Urothelium cell line (cell line): ENCODE results near the gene ANKLE1.
A peak's percentile ranks its signal among the peaks of the same experiment; 100 is the strongest.

Experiments used
- DNase-seq: peaks from one replicate; pipeline ENCODE4 v3.0.0; 2011; ENCODE audit warnings: low spot score, mixed read lengths
- FAIRE-seq: peaks from 2 replicates; lab custom pipeline; 2011; peaks lifted over from hg19 to GRCh38; lab: Jason Lieb, UNC

ANKLE1 gene

DNA sequence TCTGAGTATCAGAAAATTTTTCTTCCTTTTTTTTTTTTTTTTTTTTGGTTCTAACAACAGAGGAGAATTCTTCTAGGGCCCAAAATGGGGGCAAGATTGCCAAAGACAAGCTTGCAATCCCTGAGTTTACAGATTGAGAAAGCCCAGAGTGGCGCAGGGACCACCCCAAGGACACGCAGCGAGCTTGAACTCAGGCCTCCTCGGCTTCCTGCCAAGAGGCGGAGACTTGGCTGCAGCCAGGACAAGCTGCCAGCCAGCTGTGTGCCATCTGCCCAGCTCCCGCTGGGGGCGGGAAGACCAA lies 23.5 kb downstream of the ANKLE1 start:
- FAIRE-seq: peak; percentile 59
- no peak for DNase-seq

DNA sequence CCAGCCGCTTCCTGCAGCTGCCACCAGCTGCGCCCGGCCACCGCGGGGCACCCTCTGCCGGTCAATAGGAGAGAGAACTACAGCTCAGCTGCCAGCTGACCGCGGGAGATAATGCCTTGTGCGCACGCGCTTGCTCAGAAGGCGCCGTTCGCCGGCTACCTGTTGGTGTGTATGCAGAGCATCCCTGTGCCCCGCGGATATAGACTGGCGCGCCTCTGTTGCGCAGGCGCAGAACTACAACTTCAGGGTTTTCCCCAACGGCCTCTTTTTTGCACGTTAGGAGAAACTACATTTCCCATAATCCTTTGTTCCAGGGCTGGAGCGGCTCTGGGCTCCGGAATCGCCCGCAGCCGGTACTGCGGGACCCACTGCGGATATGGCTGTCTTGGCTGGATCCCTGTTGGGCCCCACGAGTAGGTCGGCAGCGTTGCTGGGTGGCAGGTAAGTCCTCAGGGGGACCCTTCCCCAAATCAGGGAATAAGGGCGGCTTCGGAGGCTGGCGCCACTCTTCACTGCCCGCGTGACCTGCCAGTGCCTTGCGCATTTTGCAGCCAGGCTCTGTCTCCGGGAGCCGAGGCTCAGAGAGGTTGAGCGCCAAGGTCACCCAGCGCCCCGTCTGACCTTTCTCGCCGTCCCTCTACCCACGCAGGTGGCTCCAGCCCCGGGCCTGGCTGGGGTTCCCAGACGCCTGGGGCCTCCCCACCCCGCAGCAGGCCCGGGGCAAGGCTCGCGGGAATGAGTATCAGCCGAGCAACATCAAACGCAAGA lies 24.0 kb downstream of the ANKLE1 start, which contains the start of gene MRPL34:
MRPL34 (plus strand) TSS at position 356 of the 768 bp plus-strand sequence; CDS start at position 377, 21 bp downstream.
- FAIRE-seq: no peak

DNA sequence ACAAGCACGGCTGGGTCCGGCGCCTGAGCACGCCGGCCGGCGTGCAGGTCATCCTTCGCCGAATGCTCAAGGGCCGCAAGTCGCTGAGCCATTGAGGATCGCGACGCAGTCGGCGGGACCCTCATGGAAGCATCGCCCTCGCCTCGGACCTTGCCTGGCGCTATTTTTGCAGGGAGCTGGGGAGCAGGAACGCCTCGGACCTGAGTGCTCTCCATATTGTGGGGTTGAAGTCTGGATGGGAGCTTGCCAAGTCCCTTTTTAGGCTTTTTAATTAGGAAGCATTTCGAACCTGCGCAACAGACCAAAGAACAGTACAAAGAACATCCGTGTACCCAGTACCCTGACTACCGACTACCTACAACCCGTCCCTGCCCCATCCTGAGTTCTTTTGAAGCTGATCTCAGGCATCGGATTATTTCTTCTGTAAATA lies 24.6 kb downstream of the ANKLE1 start:
- FAIRE-seq: no peak
- DNase-seq: no peak

More for the DNA sequence above, 24.0 kb downstream of the ANKLE1 start, which contains the start of gene MRPL34:
- DNase-seq: peak; percentile 88

DNA sequence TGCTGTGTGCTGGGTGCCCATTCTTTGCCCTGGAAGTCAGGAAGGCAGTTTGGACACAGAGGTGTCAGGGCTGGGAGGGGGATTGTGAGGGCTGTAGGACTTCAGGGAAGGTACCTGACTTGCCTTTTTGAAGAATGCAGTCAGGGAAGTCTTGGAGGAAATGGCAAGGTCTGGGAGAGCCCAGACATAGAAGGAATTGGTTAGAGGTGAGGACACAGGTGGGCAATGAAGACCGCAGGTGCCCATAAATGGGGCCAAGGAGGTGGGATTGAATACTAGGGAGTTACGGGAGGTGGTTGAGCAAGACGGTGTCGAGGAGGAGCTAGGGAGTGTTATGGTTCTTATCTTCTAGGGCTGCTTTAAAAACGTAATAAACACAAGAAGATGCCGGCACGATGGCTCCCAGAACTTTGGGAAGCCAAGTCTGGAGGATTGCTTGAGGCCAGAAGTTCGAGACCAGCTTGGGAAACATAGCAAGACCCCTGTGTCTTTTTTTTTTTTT lies 26.2 kb downstream of the ANKLE1 start:
- DNase-seq (no peak), FAIRE-seq (no peak)

DNA sequence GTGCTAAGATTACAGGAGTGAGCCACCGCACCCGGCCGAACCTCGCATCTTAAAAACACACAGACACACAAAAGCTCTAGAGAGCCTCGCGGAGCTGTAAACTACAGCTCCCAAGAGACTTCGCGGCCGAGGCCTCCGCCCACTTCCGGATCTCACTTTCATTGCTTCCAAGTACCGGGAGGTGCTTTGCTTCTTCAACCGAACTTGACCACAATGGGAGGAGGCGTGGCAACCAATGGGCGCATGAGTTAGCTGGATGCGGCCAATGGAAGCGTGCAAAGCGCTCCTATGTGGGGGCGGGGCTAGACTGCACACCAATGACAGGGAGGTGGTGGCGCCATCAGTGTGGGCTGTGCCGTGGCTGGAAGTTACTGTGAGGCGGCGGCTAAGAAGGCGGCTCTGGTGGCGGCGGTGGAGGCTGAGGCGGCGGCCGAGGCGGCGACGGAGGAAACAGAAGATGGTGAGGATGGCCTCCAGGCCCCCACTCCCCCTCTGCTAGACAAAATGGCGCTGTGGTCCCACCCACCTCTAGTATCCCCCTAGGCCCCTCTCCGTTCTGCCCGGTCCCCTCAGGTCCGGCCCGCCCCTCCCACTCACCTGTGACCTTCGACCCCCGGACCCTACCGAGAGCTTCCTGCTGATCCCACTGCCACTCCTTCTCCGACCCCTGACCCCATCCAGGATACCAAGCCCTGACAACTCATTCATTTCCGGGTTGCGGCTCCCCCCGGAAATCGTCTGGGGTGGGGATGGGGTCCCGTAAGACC lies 27.7 kb downstream of the ANKLE1 start, which contains the start of gene DDA1:
DDA1 (plus strand) TSS at position 366 of the 767 bp plus-strand sequence; CDS start at position 458, 92 bp downstream.
- peak; percentile 85 for FAIRE-seq
- DNase-seq: peak; percentile 91

DNA sequence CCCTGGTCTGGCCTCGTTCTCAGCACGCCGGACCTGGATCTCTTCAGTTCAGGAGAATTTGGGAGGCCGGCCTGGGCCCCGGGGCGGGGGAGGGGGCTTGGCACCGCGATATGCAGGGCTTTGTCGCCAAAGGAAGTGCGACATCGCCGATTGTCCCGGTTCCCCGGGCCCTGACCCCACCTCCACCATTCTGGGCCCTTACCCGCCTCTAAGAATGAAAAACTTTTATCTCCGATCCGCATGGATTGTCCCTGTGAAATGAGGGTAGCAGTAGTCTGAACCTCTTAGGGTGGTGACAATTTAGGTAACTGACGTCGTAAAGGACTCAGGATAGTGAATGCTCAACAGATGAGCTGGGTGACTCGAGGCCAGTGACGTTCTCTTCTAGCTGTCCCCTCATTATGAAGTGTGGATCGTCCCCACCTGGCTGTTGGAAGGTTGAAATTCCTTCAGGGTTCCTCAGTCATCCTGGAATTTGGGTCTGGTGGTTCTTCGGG lies 28.3 kb downstream of the ANKLE1 start:
- FAIRE-seq (no peak), DNase-seq (no peak)

DNA sequence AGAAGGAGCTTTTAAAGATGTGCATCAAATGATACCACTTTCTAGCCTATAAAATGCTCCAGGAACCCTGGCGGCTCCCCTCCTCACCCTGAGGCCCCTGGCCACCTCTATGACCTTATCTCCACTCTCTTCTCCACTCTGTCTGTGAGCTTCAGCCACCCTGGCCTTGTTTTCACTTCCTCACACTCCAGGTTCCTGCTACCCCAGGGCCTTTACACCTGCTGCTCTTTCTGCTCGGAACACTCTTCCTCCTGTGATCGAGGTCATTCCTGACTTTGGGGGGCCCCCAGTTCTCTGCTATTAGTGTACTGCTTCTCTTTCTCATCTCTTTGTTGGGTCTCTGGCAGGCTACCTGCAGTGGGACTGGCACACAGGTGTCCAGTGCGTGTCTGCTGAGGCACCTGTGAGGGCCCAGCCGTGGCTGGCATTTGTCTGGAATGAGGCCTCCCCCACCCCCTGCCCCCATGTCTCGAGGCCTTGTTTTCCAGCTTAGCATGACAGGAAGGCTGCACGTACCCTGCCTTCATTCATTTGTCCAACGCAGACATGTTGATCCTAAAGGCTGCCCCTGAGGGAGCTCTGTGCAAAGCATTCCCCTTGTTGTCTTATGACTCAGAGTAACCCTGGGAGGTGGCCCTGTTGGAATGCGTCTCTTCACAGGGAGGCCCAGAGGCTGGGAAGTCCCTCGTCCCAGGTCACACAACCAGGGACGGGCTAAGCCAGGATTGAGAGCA lies 29.9 kb downstream of the ANKLE1 start:
- FAIRE-seq (no peak), DNase-seq (no peak)

DNA sequence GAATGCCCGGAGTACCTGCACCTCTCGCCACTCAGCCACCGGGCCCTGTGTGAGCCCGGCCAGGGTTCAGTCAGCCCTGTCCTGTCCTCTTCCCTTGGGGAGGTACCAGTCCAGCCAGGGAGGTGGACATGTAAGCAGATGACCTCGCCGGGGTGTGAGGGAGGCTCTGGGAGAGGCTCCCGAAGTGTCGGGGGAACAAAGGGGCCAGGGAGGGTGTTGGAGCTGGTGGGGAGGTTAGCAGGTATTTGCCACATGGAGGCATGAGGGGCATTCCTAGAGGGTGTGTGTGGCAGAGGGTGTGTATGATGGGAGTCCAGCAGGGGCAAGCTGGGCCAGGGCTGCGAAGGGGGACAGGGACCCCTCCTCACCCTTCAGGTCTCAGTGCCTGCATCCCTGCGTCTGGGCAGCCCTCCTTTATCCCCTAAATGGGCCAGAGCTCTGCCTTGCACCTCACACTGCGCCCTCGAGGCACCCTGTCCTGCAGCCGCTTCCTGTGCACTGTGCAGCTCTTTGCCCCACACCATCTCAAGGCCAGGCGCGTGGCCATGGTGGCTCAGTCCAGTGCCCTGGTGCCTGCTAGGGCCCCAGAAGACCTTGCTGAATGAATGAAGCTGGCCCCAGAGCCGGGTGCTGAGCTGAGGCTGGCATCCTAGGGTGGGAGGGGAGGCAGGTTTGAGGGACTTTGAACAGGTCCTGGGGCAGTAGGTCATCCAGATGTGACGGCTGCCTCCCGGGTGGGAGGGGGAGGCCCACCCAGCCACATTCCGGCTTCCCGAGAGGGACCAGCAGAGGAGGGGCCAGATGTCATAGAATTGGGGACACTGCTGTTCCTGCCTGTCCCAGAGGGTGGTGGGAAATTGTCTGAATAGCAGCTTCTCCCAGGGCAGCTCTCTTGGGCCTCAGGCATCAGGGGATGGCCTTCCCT lies 30.8 kb downstream of the ANKLE1 start:
- no peak for DNase-seq
- no peak for FAIRE-seq

DNA sequence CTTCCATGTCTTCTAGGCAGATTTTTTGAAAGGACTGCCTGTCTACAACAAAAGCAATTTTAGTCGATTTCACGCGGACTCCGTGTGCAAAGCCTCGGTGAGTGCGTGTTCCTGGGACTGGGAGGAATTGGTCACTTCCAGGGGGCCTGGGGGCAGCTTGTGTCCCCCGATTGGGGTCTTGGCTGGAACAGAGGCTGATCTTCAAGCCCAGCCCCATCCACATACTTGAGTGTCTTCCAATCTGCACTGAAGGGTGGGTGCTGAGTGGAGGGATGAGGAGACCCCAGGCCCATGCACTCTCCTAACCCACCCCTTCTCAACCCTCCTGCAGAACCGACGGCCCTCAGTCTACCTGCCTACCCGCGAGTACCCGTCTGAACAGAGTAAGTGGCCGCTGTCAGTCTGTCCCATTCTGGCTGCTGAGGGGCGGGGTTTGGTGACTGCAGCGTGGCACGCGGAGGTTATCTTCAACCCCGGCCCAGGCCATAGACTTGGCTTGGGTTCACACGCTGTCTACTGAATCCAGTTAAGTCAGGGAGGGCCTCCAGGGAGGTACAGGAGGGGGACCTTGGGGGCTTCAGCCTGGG lies 32.4 kb downstream of the ANKLE1 start:
- FAIRE-seq (no peak), DNase-seq (no peak)

DNA sequence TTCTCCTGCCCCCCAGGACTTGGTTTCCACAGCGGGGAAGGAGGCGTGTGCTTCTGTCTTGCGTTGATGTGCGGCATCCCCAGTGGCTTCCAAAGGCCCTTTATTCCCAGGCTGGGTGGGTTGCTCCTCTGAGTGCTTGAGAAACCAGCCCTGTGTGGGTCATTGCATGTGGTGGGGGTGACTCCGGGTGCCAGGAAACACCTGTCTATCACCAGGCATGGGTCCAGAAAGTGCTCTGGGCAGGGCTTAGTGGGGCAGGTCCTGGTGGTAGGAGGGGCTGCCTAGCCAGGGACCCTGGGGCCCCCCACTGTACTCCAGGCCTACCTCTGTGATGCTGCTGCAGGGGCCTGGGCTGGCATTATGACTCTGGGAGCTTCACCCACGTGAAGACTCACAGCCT lies 37.3 kb downstream of the ANKLE1 start:
- no peak for FAIRE-seq
- no peak for DNase-seq

DNA sequence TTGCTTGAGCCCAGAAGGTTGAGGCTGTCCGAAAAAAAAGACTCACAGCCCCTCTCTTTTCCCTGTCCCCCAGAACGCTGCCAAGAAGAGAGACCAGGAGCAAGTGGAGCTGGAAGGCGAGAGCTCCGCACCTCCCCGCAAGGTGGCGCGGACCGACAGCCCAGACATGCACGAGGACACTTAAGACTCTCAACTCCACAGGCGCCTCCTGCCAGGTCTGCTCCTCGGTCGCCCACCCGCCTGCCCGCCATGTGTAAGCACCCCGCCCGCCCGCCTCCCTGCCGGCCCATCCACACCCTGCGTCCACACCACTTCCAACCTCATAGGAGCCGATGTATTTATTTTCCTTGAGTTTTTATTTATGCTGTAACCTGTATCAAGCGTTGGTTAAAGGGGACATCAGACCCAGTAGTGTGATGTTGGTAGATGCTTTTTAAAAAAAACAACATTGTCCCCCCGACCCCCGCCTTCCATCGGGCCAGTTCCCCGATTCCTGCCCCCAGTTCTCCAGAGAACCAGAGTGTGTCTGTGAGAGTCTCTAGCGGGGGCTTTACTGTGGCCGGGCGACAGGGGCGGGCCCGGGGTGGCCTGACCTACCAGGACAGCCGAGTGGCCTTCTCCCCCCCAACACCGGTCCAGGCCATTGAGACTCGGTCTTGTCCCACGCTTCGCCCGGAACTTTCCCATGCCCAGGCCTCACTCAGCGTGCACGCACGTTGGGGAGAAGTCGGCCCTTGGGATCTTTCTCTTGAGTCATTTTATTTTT lies 38.0 kb downstream of the ANKLE1 start:
- DNase-seq (no peak), FAIRE-seq (no peak)

DNA sequence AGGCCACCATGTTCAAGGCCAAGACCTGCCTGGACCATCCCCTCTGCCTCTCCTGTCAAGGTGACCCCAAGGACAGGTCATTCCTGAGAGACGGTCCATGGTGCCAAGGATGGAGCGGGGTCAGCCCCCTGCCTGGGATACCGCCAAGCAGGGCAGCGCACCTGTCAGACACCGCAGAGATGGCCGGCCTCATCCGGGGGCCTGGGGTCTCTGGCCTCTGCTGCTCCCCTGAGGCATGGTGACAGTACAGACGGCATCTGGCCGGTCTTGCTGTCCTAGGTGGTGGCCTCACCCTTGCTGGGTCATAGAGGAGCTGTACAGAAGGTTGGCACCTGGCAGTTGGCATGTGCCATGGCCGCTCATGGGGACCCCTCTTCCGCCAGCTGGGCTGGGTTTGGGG lies 38.7 kb downstream of the ANKLE1 start:
- FAIRE-seq (no peak), DNase-seq (no peak)

DNA sequence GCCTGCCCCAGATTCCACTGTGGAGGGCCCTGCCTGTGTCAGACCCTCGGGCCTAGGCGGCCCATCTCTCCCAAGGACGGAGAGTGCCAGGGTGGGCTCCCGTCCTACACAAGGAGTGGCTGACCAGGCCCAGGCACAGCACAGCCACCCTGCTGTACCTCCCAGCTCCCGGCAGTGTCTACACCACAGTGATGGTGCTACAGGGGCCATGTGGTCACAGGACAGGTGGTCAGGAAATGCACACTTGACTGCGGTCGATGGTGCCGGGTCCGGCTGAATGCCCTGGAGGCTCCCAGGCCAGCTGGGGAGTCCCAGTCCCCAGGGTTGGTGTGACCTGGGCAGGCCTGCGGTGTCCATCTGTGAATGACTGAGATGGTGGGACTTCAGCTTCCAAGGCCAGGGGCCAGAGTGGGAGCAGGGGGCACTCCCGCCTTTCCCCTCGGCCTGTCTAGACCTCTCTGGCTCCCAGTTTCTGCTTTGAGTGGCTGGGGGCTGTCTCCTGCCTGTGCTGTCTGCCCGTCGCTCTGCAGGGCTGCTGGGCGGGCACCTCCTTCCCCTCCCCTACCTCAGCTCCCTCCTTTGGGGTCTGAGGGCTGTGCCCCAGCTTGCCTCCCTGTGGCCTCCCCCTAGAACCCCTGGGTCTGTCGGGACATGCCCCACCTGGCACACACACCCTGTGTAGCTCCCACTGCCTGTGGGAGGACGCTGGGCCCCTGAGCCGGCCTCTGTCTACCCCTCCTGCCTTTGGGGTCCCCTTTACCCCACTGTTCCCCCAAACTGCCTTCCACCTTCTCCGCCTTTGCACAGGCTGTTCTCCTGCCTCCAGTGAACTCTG lies 40.2 kb downstream of the ANKLE1 start:
- DNase-seq (no peak), FAIRE-seq (no peak)

DNA sequence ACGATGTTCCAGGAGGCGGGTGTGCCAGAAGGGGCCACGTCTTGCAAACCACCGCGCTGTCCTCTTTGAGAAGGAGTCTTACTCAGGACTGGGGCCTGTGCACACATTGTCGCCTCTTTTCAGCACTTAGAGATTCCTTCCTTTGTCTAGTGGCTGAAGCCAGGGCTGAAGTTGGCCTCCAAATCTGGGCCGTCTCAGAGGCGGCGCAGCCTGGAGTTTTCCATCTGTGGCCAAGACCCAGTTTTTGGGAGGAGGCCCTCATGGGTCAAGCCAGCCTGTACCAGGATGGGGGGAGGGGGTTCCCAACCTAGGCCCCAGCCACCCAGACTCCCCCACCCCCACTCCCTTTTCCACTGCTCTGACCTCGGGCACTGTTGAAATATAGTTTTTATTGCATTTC lies 41.2 kb downstream of the ANKLE1 start:
- DNase-seq: no peak
- no peak for FAIRE-seq

DNA sequence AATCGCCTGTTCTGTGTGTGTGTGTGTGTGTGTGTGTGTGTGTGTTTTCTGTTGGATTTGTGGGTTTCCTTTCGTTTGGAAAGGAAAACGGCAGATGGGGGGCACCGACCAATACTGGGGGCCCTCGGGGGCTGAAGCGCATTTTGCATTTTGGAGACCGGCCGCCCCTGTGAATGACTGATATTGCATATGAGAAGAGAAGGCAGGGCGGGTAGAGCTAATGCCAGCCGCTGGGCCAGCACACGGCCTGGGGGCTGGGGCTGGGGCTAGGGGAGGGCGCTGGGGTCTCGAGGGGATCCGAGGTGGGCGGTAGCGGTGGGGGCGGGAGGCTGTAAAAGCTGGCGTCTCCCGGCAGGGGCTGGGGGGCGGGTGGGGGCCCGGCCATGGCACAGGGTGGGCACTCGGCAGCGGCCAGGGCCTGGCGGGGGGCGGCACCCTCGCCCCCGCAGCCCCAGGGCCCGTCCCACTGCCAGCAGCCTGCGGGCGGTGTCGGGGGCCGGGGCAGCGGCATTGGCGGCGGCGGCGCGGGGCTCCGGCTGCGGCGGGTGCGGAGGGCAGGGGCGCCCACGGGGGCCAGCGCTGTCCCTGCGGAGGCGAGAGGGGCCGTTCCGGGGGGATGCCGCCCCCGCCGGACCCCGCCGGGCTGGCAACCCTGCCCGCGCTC lies 41.7 kb downstream of the ANKLE1 start:
- DNase-seq (no peak), FAIRE-seq (no peak)

DNA sequence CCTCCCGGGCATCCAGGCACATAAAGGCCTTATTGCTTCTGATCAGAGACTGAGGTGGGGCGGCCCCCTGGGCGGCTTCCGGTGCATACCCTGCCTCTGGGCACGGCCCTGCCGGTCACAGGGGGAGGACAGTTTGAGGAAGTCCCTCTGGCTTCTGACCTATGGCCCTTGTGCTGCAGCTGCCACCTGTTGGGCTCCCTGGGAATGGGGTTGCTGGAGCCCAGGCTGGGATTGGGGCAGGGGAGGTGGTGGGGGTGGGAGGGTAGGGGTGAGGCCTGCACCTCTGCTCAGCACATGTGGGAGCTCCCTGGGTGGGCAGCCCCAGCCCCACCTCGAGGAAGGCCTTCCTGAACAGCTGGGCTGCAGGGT lies 42.2 kb downstream of the ANKLE1 start:
- DNase-seq: no peak
- no peak for FAIRE-seq

DNA sequence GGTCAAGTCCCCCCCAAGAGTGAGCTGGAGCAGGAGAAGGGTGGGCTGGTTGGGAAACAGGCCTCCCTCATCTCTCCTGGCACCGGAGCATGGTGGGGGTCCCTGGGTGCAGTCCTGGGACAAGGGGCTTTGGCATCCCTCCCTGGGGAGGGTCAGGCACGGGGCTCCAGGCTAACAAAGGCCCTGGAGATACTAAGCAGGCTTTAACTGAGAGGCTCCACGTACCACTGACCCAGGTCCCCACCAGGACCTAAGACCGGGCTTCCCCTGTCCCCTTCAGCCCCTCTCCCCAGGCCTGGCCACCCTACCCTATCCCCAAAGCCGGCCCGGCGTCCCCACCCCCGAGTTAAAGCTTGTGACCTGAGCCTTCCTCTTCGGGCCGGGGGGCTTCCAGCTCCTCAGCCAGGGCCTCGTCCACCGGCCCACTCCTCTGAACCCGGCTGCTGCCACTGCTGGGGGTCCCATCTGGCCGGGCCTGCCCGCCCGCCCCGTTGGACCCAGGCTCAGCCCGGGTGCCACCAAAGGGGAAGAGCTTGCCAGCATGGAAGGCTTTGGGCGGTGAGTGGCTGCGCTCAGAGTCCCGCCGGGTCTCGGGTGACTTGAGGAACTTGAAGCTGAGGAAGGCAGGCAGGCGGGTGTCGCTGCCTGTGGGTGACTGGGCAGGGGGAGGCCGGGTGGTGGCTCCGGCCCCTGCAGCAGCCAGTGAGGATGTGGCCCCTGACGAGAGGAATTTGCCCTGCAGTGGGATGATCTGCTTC lies 42.8 kb downstream of the ANKLE1 start:
- DNase-seq (no peak), FAIRE-seq (no peak)
